GM12878 (cell line): ENCODE measurements around the gene FKBP4. TPM values are rescaled to one million over a fixed set of nuclear protein-coding genes. Genes with fewer than 3 reads are reported as not detected.

Source experiments
- ATAC-seq: fragments of 200-7000 bp; cut with Tn5 transposase; 3 replicates; pipeline ENCODE4 v1.9.1; 2020; ENCODE audit warnings: mild to moderate bottlenecking, moderate library complexity
- BruUV-seq: library from RNA; stranded (reverse); fragments of 400-500 nt; replicated peaks from 2 replicates; lab custom pipeline; 2021; lab: Mats Ljungman, UMichigan
- CTCF ChIA-PET: fragments of 300-600 bp; sonication (Branson Sonifier 250); formaldehyde crosslinking; extraction: SDS; loops from one replicate; lab custom pipeline; 2021; ENCODE audit warnings: inconsistent platforms; lab: Yijun Ruan, JAX
- POLR2A ChIA-PET: fragments of 350-600 bp; formaldehyde crosslinking; extraction: SDS; loops from one replicate; lab custom pipeline; 2021; ENCODE audit warnings: inconsistent platforms; lab: Charles Lee
- RAD21 ChIA-PET: fragments of 300-600 bp; sonication (Branson Sonifier 250); formaldehyde crosslinking; loops from one replicate; lab custom pipeline; 2023; ENCODE audit warnings: antibody characterized with exemption; ENCODE audit not compliant: unreplicated experiment; lab: Charles Lee
- SMC1A ChIA-PET: fragments of 300-600 bp; sonication (Branson Sonifier 250); formaldehyde crosslinking; loops from one replicate; lab custom pipeline; 2023; ENCODE audit not compliant: unreplicated experiment, uncharacterized antibody; lab: Charles Lee
- DNase-seq: peaks from one replicate; pipeline ENCODE4 v3.0.0-alpha.2; 2011; ENCODE audit warnings: low read depth, low spot score
- FAIRE-seq: peaks from 3 replicates; lab custom pipeline; 2011; peaks lifted over from hg19 to GRCh38; lab: Jason Lieb, UNC
- H2AFZ ChIP-seq: 2 replicates; pipeline ENCODE4 v1.6.0; 2011; ENCODE audit warnings: low read depth, low read length, control low read depth; ENCODE audit not compliant: control insufficient read depth
- H3K27ac ChIP-seq: 2 replicates; pipeline ENCODE4 v1.5.1; 2011; ENCODE audit warnings: control low read depth; ENCODE audit not compliant: control insufficient read depth, insufficient read depth
- H3K27me3 ChIP-seq, 2 experiments: replicated peaks in 1 of 2; 2 replicates each; pipeline versions ENCODE4 v1.6.0 to v1.6.1; 2011; ENCODE audit warnings: low read length in 1 of 2; ENCODE audit not compliant: control insufficient read depth in 2 of 2, insufficient read depth in 2 of 2
- H3K36me3 ChIP-seq, 2 experiments: 2 replicates each; pipeline ENCODE4 v1.5.1; 2011; ENCODE audit warnings: low read length in 1 of 2; ENCODE audit not compliant: control insufficient read depth in 2 of 2, insufficient read depth in 2 of 2
- H3K4me1 ChIP-seq: 2 replicates; pipeline ENCODE4 v1.6.1; 2011; ENCODE audit warnings: mild to moderate bottlenecking, low read length, moderate library complexity, mixed read lengths; ENCODE audit not compliant: control insufficient read depth, insufficient read depth
- H3K4me2 ChIP-seq: 2 replicates; pipeline ENCODE4 v1.6.0; 2011; ENCODE audit warnings: control low read depth; ENCODE audit not compliant: control insufficient read depth, insufficient read depth
- H3K4me3 ChIP-seq: fragments of 200-600 bp; sonication (generic); 2 replicates; pipeline ENCODE4 v1.5.1; 2016
- H3K79me2 ChIP-seq: 2 replicates; pipeline ENCODE4 v1.6.0; 2011; ENCODE audit warnings: low read length; ENCODE audit not compliant: control insufficient read depth, insufficient read depth
- H3K9ac ChIP-seq: 2 replicates; pipeline ENCODE4 v1.8.0; 2011; ENCODE audit warnings: low read length, control low read depth, mixed read lengths; ENCODE audit not compliant: control insufficient read depth, insufficient read depth
- H3K9me3 ChIP-seq: replicated peaks from 3 replicates; pipeline ENCODE4 v1.5.1; 2011; ENCODE audit warnings: mild to moderate bottlenecking, low read length; ENCODE audit not compliant: control insufficient read depth, insufficient read depth
- H4K20me1 ChIP-seq: 2 replicates; pipeline ENCODE4 v1.6.0; 2011; ENCODE audit not compliant: control insufficient read depth, insufficient read depth
- EED ChIP-seq: sonication (generic); IDR thresholded peaks from 2 replicates; pipeline ENCODE4 v1.6.1; 2016; ENCODE audit warnings: antibody characterized with exemption, low read depth
- NR2F1 ChIP-seq: fragments of 450-650 bp; conservative IDR thresholded peaks from 2 replicates; pipeline ENCODE4 v1.6.1; 2017; ENCODE audit warnings: mild to moderate bottlenecking
- WGBS: methylation state at CpG from one replicate; pipeline ENCODE4 v1.1.6; 2016; ENCODE audit warnings: low lambda C conversion rate; ENCODE audit not compliant: insufficient replicate concordance, insufficient coverage; ENCODE audit errors: missing lambda C conversion rate; 5-methylcytosine and 5-hydroxymethylcytosine counted together
- in situ Hi-C: fragments of 300-500 bp; cut with MboI; formaldehyde crosslinking; loops from 9 replicates; pipeline ENCODE4 v1.14.3; 2018; ENCODE audit warnings: mixed read lengths
- intact Hi-C: fragments of 100-400 bp; cut with micrococcal nuclease; formaldehyde crosslinking; loops from one replicate; pipeline ENCODE4 v1.14.2; 2022; ENCODE audit not compliant: unreplicated experiment
- polyA plus RNA-seq, 11 experiments: library from polyadenylated mRNA; depleted of rRNA in 4 of 11; unstranded in 6 of 11; stranded (reverse) in 5 of 11; fragments of >200 nt; fragmentation: Nextera tagmentation in 4 of 11; fragmentation: Illumina TruSeq in 1 of 11; extraction: Ambion mirVana in 4 of 11; extraction: Trizol in 1 of 11; gene quantifications; 1 replicate in 1 of 11; 2 replicates in 10 of 11; pipeline versions ENCODE4 v1.2.1 to v1.2.3, GENCODE V29; 2011 to 2016; ENCODE audit warnings: inconsistent platforms in 2 of 11, missing spikeins in 2 of 11, low read depth in 1 of 11
- total RNA-seq, 4 experiments: library from RNA; depleted of rRNA in 3 of 4; stranded (reverse); fragments of >200 nt in 3 of 4; fragmentation: Illumina TruSeq in 1 of 4; extraction: Trizol in 1 of 4; gene quantifications; 2 replicates each; pipeline versions ENCODE4 v1.2.1 to v1.2.3, GENCODE V29; 2013 to 2021
- TF ChIP-seq, protein P1 (sequence below): IDR thresholded peaks from 2 replicates; pipeline ENCODE4 v1.6.1; 2012; ENCODE audit warnings: low read depth, low read length, improper control_type of control experiment

Gene FKBP4
- total and polyA plus RNA-seq, 10 of the 15 experiments (the other 5 are each of a cell fraction or from before 2014, with no cell fraction given) = 8.9 to 90.0 (median 45.4) TPM

DNA sequence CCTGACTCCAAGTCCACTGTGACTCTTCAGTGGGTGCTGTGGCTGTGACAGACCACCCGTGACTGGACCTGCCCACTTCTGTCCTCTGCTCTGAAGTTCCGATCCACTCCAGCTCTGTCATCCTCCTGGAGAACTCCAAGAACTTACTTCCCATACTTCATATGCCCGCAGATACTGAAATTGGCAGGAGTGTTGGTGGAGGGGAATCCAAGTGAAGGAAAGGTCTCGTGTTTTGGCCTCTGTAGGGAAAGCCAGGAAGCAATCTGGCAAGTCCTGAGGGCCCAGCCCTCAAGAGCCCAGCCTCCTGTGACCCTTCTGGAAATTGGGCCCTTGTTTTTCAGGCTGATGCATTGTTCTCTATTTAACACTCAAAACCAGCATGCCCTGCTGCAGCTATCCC is 22.4 kb upstream of the FKBP4 start:
- RAD21 ChIA-PET = no interaction called here
- peaks cover 0 to 3% of the 10 kb centered on the region in 2 experiments; a peak in 3 of 4 replicates for H3K27me3 ChIP-seq
- TF ChIP-seq, protein P1, sequence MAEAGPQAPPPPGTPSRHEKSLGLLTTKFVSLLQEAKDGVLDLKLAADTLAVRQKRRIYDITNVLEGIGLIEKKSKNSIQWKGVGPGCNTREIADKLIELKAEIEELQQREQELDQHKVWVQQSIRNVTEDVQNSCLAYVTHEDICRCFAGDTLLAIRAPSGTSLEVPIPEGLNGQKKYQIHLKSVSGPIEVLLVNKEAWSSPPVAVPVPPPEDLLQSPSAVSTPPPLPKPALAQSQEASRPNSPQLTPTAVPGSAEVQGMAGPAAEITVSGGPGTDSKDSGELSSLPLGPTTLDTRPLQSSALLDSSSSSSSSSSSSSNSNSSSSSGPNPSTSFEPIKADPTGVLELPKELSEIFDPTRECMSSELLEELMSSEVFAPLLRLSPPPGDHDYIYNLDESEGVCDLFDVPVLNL = no peak
- no peak for TF ChIP-seq NR2F1
- H2AFZ ChIP-seq = no peak overlapping the region
- BruUV-seq = no TSS peak
- no peaks in the 10 kb centered on the region for H3K4me1 ChIP-seq
- no peaks in the 10 kb centered on the region for H4K20me1 ChIP-seq
- H3K36me3 ChIP-seq = no peaks in the 10 kb centered on the region
- ATAC-seq (no peak), FAIRE-seq (no peak), DNase-seq (no peak)
- H3K9ac ChIP-seq = no peak overlapping the region
- H3K9me3 ChIP-seq = no peaks in the 10 kb centered on the region
- intact Hi-C loops (no loop called here), in situ Hi-C loops (no loop called here)
- 13% methylated on average over 4 of the region's 4 CpGs for WGBS
- no peak overlapping the region for H3K4me2 ChIP-seq
- no peaks in the 10 kb centered on the region for H3K79me2 ChIP-seq
- SMC1A ChIA-PET = no interaction called here
- CTCF ChIA-PET = no interaction called here
- H3K27ac ChIP-seq = no peak overlapping the region
- no peak overlapping the region for H3K4me3 ChIP-seq
- POLR2A ChIA-PET = no interaction called here

DNA sequence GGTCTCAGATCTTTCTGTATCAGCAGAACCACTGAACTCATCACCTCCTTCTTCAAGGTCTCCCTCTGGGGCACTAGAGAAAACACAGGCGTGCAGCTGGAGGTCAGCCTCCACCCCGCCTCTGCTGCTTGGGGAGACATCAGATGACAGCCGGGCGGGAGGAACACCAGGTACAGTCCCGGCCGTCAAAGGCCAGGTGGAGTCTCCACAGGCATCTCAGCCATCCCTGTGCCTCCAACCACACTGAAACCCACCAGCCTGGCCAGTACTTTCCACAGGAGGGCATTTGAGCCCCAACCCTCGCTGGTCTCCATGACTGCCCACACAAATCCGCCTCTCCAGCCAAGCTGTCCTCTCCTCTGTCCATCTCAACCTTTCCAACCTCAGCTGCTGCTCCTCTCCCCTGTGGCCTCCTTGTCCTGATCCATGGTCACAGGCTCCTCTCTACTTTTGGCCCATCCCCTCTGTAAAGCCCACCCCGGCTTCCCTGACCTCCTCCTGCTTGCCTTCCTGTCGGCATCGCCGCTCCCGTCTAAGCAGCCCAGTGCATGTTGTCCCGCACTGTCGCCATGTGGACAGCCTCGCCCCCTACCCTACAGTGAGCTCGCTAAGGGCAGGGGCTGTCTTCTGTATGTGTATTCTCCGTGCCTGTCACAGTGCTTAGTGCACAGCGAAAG is 21.4 kb upstream of the FKBP4 start:
- H3K27me3 ChIP-seq = peaks cover 0 to 3% of the 10 kb centered on the region in 2 experiments
- no peaks in the 10 kb centered on the region for H3K9me3 ChIP-seq
- no peaks in the 10 kb centered on the region for H3K4me1 ChIP-seq
- intact Hi-C loops = no loop called here
- ChIA-PET SMC1A (no interaction called here), CTCF (no interaction called here), RAD21 (no interaction called here), POLR2A (no interaction called here)
- FAIRE-seq = no peak
- no peak overlapping the region for H3K4me2 ChIP-seq
- H3K4me3 ChIP-seq = no peak overlapping the region
- no peak overlapping the region for H3K9ac ChIP-seq
- no peaks in the 10 kb centered on the region for H4K20me1 ChIP-seq
- no peak overlapping the region for H3K27ac ChIP-seq
- no peak for ATAC-seq
- WGBS = 45% methylated on average over 19 of the region's 19 CpGs
- BruUV-seq = no TSS peak
- H3K79me2 ChIP-seq = no peaks in the 10 kb centered on the region
- no peaks in the 10 kb centered on the region for H3K36me3 ChIP-seq
- DNase-seq = no peak
- H2AFZ ChIP-seq = no peak overlapping the region
- in situ Hi-C loops = no loop called here
- TF ChIP-seq EED = no peak
- TF ChIP-seq, all 136 proteins: peak for 0
